Spleen (tissue), 7 donors: ENCODE data around the gene PRUNE2.

Experiments
- CTCF ChIP-seq, 11 experiments: fragments of 200-600 bp in 7 of 11; fragments of 450-650 bp in 4 of 11; sonication (generic) in 4 of 11; IDR thresholded peaks in 8 of 11; conservative IDR thresholded peaks in 3 of 11; 1 replicate in 7 of 11; 2 replicates in 4 of 11; pipeline versions ENCODE4 v1.4.0 to v1.8.0; 2016 to 2021; ENCODE audit warnings: antibody characterized with exemption in 11 of 11, inconsistent platforms in 4 of 11, mild to moderate bottlenecking in 1 of 11
- POLR2A ChIP-seq, 3 donors: fragments of 450-650 bp; IDR thresholded peaks; one replicate each; pipeline ENCODE4 v1.5.1; 2017; ENCODE audit warnings: antibody characterized with exemption in 3 of 3, mild to moderate bottlenecking in 1 of 3
- donor health status: DM: no; HTN: no; CAD: no; lungs with moderate emphysema.
- donor health status: DM: no; HTN: no; CAD: no.
- donor health status: DM: no; HTN: no; CAD: no.

GRCh38 chr9:76594764-76595424 lies 311.0 kb downstream of the PRUNE2 start:
- TF ChIP-seq CTCF (IDR thresholded peaks at IDR 0.05 in 8 of 11, conservative IDR thresholded peaks at IDR 0.05 in 3 of 11) (no peak), POLR2A (IDR thresholded peaks at IDR 0.05) (no peak)
